ENCODE data around the gene TCF12. TPM values are rescaled to one million over a fixed set of nuclear protein-coding genes. Genes with fewer than 3 reads are reported as not detected.

TCF12 gene
- total RNA-seq, 4 donors from 2014 or later, result 50.5 to 117 (median 89.8) TPM

DNA sequence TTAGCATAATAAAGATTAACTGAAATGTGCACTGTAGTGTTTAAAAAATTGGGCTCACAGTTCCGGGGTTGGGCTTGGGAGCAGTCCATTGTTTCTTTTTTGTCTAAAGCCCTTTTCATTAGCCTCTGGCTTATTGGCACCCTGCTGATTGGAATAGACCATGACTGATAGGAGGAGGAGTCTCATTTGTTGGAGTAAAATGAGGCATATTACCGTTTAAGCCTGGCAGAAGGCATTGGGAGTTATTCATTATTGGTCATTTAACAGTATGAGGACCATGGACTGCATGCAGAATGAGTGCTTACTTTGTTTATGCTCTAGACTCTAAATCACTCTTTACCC is 318.8 kb downstream of the TCF12 start:
- DNase-seq (ENCODE audit: low spot score in 2 of 2), result no peak
- no peak for TF ChIP-seq POLR2A (IDR thresholded peaks at IDR 0.05)
- TF ChIP-seq, protein P1, sequence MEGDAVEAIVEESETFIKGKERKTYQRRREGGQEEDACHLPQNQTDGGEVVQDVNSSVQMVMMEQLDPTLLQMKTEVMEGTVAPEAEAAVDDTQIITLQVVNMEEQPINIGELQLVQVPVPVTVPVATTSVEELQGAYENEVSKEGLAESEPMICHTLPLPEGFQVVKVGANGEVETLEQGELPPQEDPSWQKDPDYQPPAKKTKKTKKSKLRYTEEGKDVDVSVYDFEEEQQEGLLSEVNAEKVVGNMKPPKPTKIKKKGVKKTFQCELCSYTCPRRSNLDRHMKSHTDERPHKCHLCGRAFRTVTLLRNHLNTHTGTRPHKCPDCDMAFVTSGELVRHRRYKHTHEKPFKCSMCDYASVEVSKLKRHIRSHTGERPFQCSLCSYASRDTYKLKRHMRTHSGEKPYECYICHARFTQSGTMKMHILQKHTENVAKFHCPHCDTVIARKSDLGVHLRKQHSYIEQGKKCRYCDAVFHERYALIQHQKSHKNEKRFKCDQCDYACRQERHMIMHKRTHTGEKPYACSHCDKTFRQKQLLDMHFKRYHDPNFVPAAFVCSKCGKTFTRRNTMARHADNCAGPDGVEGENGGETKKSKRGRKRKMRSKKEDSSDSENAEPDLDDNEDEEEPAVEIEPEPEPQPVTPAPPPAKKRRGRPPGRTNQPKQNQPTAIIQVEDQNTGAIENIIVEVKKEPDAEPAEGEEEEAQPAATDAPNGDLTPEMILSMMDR (IDR thresholded peaks at IDR 0.05), result no peak
- 43 to 45% methylated on average over 2 of the region's 2 CpGs for WGBS, 2 donors
- H3K4me3 ChIP-seq (ENCODE audit: low read depth, poor library complexity, severe bottlenecking), result no peak overlapping the region
- intact Hi-C loops (cut with DNase I; ENCODE audit: low total_unique reads), result no loop called here

DNA sequence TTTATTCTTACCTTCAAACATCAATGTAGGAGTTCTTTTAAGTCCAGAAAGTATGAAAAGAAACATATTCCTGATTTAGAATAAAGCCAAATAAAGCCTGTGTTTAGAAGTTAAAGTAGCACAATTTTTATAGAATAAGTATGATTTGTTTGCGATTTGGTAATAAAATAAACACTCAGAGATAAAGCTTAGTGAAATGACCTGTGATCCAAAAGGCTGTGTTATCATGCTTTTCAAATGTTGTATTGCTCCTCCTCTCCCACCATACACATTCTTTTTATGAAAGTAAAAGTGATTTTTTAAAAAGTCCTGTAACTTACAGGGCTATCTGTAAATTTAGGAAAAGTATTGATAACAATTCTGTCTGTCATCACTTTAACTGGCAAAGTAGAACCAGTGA is 319.2 kb downstream of the TCF12 start:
- intact Hi-C loops (cut with DNase I; ENCODE audit: low total_unique reads), result no loop called here
- no peak for TF ChIP-seq POLR2A (IDR thresholded peaks at IDR 0.05)
- TF ChIP-seq, protein P1 (IDR thresholded peaks at IDR 0.05), result no peak
- H3K4me3 ChIP-seq (ENCODE audit: low read depth, poor library complexity, severe bottlenecking), result no peak overlapping the region
- 92 to 97% methylated on average over 1 of the region's 1 CpG for WGBS, 2 donors
- no peak for DNase-seq (ENCODE audit: low spot score in 2 of 2)

DNA sequence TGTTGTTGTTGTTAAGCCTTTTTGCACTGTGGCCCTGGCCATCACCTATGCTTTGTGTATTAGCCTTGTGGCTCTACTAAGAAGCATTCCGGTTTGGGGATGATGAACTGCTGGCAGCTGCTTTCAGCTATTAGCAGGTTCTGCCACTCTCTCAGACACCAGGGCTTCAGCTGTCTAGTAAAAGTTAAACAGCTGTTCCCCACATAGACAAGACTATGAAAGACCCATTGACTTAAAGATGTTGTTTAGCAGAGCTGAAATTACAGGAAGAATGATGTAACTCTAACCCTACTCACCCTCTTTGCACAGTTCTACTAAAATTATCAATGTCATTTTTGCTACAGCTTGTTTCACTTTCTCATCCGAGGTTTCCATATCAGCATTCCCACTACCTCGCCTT is 326.7 kb downstream of the TCF12 start:
- intact Hi-C loops (cut with DNase I; ENCODE audit: low total_unique reads), result no loop called here
- no peak overlapping the region for H3K4me3 ChIP-seq (ENCODE audit: low read depth, poor library complexity, severe bottlenecking)
- WGBS, 2 donors, result 40 to 47% methylated on average over 3 of the region's 3 CpGs
- no peak for TF ChIP-seq POLR2A (IDR thresholded peaks at IDR 0.05)
- TF ChIP-seq, protein P1 (IDR thresholded peaks at IDR 0.05), result no peak
- DNase-seq (ENCODE audit: low spot score in 2 of 2), result no peak

DNA sequence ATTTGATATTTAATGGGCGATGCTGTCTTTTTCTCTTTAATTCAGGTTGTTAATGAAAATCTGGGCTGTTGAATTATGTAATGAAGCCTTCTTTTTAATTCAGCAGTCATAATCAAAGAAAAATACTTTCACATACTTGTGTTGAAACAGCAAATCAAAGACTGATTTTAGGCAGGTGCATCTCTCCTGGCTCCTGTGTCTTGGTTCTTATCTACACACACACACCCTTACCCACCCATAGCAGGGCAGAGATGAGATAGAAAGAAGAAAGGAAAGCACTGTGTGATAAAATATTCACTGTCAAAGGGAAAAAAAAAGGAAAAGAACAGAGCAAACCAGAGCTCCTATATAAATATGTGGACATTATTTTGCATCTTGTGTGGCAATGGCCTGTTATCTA is 327.3 kb downstream of the TCF12 start:
- H3K4me3 ChIP-seq (ENCODE audit: low read depth, poor library complexity, severe bottlenecking), result no peak overlapping the region
- intact Hi-C loops (cut with DNase I; ENCODE audit: low total_unique reads), result no loop called here
- no peak for DNase-seq (ENCODE audit: low spot score in 2 of 2)
- 95 to 97% methylated on average over 1 of the region's 1 CpG for WGBS, 2 donors
- no peak for TF ChIP-seq POLR2A (IDR thresholded peaks at IDR 0.05)
- TF ChIP-seq, protein P1 (IDR thresholded peaks at IDR 0.05), result no peak

DNA sequence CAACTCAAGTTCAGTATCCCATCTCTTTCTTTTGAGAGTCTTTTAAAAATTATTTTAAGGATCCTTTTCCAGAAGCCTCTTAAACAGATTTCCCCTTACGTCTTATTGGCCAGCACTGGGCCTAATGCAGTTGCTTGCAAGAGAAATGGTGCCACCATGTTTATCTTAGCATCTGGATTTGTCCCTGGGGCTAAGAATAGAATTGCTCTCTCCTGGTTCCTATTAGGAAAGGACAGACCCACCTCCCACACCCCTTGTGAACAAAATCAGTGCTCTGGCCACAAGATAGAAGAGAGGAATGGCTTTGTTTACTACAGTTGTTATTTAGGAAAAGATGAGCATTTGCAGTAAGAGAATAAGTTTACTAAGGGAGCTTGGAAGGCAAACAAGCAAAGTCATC is 329.6 kb downstream of the TCF12 start:
- intact Hi-C loops (cut with DNase I; ENCODE audit: low total_unique reads), result no loop called here
- no peak overlapping the region for H3K4me3 ChIP-seq (ENCODE audit: low read depth, poor library complexity, severe bottlenecking)
- DNase-seq (ENCODE audit: low spot score in 2 of 2), result no peak
- WGBS, 2 donors, result 89 to 96% methylated on average over 1 of the region's 1 CpG
- no peak for TF ChIP-seq POLR2A (IDR thresholded peaks at IDR 0.05)
- TF ChIP-seq, protein P1 (IDR thresholded peaks at IDR 0.05), result no peak

DNA sequence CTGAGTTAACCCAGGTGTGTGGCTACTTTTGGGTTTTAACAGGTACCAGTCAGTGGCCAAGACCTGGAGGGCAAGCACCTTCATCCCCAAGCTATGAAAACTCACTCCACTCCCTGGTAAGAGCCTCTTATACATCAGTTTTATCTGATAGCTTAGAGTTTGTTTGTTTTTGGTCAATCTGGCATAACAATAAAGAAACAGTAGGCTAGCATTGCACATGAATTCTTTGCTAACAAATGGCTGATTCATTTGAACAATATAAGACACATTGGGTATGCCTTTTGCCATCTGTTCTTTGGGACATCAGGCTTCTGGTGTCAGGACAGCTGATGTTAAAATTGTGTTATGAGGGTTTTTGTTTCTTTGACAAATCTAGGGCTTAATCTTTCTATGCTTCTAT is 332.9 kb downstream of the TCF12 start:
- no peak for DNase-seq (ENCODE audit: low spot score in 2 of 2)
- no peak for TF ChIP-seq POLR2A (IDR thresholded peaks at IDR 0.05)
- TF ChIP-seq, protein P1 (IDR thresholded peaks at IDR 0.05), result no peak
- no peak overlapping the region for H3K4me3 ChIP-seq (ENCODE audit: low read depth, poor library complexity, severe bottlenecking)
- intact Hi-C loops (cut with DNase I; ENCODE audit: low total_unique reads), result no loop called here
